WTC11 (cell line): ENCODE data around the gene ZBTB34. TPM values are rescaled to one million over a fixed set of nuclear protein-coding genes. Genes with fewer than 3 reads are reported as not detected.

Source experiments
- ATAC-seq: fragments of 200-7000 bp; cut with Tn5 transposase; 2 replicates; pipeline ENCODE4 v1.10.0; 2021; ENCODE audit warnings: mild to moderate bottlenecking, moderate library complexity
- CTCF ChIA-PET: fragments of 300-600 bp; sonication (Branson Sonifier 250); formaldehyde crosslinking; loops from one replicate; lab custom pipeline; 2021; ENCODE audit warnings: antibody characterized with exemption; lab: Charles Lee
- POLR2A ChIA-PET: fragments of 350-600 bp; sonication (Branson Sonifier 250); formaldehyde crosslinking; loops from one replicate; lab custom pipeline; 2021; ENCODE audit warnings: antibody characterized with exemption; lab: Charles Lee
- DNase-seq: peaks from one replicate; pipeline ENCODE4 v3.0.0; 2021; ENCODE audit warnings: low spot score
- H3K27ac Mint-ChIP-seq: 2 replicates; pipeline ENCODE4 v1.8.0; 2021; ENCODE audit warnings: mixed read lengths
- H3K27me3 Mint-ChIP-seq: 2 replicates; pipeline ENCODE4 v1.8.0; 2021; ENCODE audit warnings: low read depth, mild to moderate bottlenecking, moderate library complexity, mixed read lengths
- H3K36me3 Mint-ChIP-seq: 2 replicates; pipeline ENCODE4 v1.8.0; 2021; ENCODE audit warnings: mixed read lengths
- H3K4me1 Mint-ChIP-seq: 2 replicates; pipeline ENCODE4 v1.8.0; 2022; ENCODE audit warnings: mixed read lengths
- H3K4me3 Mint-ChIP-seq: 2 replicates; pipeline ENCODE4 v1.8.0; 2021; ENCODE audit warnings: mild to moderate bottlenecking, moderate library complexity, mixed read lengths
- H3K9me3 Mint-ChIP-seq: 2 replicates; pipeline ENCODE4 v1.8.0; 2021; ENCODE audit warnings: mixed read lengths
- IRF2 ChIP-seq: sonication (generic); formaldehyde crosslinking; IDR thresholded peaks from 2 replicates; pipeline ENCODE4 v1.8.0; 2022; ENCODE audit warnings: low read depth, missing genetic modification reagents, borderline replicate concordance
- MYBL2 ChIP-seq: sonication (generic); formaldehyde crosslinking; IDR thresholded peaks from 2 replicates; pipeline ENCODE4 v1.8.1; 2023; ENCODE audit warnings: mild to moderate bottlenecking, moderate library complexity, missing genetic modification reagents
- NR1H2 ChIP-seq: sonication (generic); formaldehyde crosslinking; IDR thresholded peaks from 2 replicates; pipeline ENCODE4 v1.9.0; 2021; ENCODE audit warnings: mild to moderate bottlenecking, moderate library complexity, missing genetic modification reagents
- SP1 ChIP-seq: sonication (generic); formaldehyde crosslinking; conservative IDR thresholded peaks from 2 replicates; pipeline ENCODE4 v1.8.1; 2022; ENCODE audit warnings: missing genetic modification reagents
- ZNF416 ChIP-seq: fragments of 250-450 bp; sonication (Bioruptor Pico); IDR thresholded peaks from 2 replicates; pipeline ENCODE4 v1.9.0; 2021; ENCODE audit warnings: mild to moderate bottlenecking, inconsistent platforms
- ZNF423 ChIP-seq: fragments of 250-450 bp; sonication (Bioruptor Pico); IDR thresholded peaks from 2 replicates; pipeline ENCODE4 v2.1.2; 2022; ENCODE audit warnings: mild to moderate bottlenecking, moderate library complexity
- total RNA-seq: library from RNA; stranded (reverse); gene quantifications from 3 replicates; pipeline ENCODE4 v1.2.3, GENCODE V29; 2021
- TF ChIP-seq, protein P1 (sequence below): sonication (generic); formaldehyde crosslinking; IDR thresholded peaks from 2 replicates; pipeline ENCODE4 v1.8.0; 2023; ENCODE audit warnings: missing genetic modification reagents, mild to moderate bottlenecking, borderline replicate concordance
- TF ChIP-seq, protein P2 (sequence below): sonication (generic); formaldehyde crosslinking; IDR thresholded peaks from 2 replicates; pipeline ENCODE4 v1.8.1; 2023; ENCODE audit warnings: mild to moderate bottlenecking, missing genetic modification reagents
- TF ChIP-seq, protein P3 (sequence below): sonication (generic); formaldehyde crosslinking; IDR thresholded peaks from 2 replicates; pipeline ENCODE4 v1.8.0; 2023; ENCODE audit warnings: mild to moderate bottlenecking, missing genetic modification reagents
- TF ChIP-seq, protein P4 (sequence below): fragments of 250-450 bp; sonication (Bioruptor Pico); IDR thresholded peaks from 2 replicates; pipeline ENCODE4 v1.9.0; 2021; ENCODE audit warnings: mild to moderate bottlenecking

The ZBTB34 gene
- total RNA-seq, 1 experiment from 2014 or later = 18.4 TPM

DNA sequence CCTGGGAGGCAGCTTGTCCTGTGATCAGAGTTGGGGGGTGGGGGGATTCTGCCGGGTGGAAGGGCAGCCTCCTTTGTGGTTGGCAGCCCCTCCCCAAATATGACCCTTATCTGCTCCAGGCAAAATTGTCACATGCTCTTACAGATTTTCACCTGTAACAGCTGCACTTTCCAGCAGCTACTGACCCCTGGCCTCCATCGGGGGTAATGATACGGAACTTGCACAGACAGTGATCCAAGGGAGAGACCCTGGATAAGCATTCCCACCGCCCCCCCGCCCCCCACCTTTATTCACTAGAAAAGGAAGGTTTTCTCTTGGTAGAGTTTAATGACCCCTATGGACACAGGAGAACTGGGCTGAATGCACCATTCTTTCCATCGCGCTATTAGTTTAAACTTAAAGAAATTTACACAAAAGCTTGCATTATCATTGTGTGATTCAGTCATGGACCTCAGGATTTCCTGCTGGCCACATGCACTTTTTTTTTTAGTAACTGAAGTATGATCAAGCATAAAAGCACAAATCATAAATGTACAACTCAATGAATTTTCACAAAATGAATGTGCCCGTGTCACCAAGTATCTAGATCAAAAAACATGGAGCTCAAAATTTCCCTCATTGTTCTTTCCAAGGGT, 10.7 kb upstream of the ZBTB34 start (continued):
- TF ChIP-seq, protein P1, sequence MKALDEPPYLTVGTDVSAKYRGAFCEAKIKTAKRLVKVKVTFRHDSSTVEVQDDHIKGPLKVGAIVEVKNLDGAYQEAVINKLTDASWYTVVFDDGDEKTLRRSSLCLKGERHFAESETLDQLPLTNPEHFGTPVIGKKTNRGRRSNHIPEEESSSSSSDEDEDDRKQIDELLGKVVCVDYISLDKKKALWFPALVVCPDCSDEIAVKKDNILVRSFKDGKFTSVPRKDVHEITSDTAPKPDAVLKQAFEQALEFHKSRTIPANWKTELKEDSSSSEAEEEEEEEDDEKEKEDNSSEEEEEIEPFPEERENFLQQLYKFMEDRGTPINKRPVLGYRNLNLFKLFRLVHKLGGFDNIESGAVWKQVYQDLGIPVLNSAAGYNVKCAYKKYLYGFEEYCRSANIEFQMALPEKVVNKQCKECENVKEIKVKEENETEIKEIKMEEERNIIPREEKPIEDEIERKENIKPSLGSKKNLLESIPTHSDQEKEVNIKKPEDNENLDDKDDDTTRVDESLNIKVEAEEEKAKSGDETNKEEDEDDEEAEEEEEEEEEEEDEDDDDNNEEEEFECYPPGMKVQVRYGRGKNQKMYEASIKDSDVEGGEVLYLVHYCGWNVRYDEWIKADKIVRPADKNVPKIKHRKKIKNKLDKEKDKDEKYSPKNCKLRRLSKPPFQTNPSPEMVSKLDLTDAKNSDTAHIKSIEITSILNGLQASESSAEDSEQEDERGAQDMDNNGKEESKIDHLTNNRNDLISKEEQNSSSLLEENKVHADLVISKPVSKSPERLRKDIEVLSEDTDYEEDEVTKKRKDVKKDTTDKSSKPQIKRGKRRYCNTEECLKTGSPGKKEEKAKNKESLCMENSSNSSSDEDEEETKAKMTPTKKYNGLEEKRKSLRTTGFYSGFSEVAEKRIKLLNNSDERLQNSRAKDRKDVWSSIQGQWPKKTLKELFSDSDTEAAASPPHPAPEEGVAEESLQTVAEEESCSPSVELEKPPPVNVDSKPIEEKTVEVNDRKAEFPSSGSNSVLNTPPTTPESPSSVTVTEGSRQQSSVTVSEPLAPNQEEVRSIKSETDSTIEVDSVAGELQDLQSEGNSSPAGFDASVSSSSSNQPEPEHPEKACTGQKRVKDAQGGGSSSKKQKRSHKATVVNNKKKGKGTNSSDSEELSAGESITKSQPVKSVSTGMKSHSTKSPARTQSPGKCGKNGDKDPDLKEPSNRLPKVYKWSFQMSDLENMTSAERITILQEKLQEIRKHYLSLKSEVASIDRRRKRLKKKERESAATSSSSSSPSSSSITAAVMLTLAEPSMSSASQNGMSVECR = no peak
- TF ChIP-seq, protein P2, sequence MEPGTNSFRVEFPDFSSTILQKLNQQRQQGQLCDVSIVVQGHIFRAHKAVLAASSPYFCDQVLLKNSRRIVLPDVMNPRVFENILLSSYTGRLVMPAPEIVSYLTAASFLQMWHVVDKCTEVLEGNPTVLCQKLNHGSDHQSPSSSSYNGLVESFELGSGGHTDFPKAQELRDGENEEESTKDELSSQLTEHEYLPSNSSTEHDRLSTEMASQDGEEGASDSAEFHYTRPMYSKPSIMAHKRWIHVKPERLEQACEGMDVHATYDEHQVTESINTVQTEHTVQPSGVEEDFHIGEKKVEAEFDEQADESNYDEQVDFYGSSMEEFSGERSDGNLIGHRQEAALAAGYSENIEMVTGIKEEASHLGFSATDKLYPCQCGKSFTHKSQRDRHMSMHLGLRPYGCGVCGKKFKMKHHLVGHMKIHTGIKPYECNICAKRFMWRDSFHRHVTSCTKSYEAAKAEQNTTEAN (CRISPR knock-in tag) = no peak
- TF ChIP-seq, protein P3, sequence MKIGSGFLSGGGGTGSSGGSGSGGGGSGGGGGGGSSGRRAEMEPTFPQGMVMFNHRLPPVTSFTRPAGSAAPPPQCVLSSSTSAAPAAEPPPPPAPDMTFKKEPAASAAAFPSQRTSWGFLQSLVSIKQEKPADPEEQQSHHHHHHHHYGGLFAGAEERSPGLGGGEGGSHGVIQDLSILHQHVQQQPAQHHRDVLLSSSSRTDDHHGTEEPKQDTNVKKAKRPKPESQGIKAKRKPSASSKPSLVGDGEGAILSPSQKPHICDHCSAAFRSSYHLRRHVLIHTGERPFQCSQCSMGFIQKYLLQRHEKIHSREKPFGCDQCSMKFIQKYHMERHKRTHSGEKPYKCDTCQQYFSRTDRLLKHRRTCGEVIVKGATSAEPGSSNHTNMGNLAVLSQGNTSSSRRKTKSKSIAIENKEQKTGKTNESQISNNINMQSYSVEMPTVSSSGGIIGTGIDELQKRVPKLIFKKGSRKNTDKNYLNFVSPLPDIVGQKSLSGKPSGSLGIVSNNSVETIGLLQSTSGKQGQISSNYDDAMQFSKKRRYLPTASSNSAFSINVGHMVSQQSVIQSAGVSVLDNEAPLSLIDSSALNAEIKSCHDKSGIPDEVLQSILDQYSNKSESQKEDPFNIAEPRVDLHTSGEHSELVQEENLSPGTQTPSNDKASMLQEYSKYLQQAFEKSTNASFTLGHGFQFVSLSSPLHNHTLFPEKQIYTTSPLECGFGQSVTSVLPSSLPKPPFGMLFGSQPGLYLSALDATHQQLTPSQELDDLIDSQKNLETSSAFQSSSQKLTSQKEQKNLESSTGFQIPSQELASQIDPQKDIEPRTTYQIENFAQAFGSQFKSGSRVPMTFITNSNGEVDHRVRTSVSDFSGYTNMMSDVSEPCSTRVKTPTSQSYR = no peak
- TF ChIP-seq ZNF416 (CRISPR knock-in tag) = no peak
- TF ChIP-seq, all 79 proteins: peak for 0

DNA sequence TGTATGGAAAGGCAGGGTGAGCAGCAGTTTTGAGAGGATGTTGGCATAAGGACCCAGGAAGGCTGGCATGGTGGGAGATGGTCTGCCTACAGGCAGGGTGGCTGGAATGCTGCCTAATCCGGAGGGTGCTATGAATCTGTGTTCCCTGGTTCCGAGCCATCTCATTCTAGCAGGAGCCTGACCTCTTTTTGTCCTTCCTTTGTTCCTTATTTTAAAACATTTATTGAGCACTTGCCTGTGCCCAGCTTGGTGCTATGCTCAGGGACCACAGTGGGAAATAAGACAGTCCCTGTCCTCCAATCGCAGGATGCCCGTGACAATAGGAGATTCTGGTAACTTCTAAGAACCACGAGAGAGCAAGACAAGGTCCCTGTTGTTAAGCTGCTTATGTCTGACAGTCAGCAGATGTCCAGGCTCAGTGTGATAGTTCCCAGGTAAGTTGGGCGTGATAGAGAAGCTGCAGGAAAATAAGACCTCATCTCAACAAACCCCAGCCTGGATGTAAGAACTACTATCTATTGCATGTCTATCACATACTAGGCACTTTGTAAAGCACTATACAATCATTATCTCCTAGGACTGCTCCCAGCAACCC, 9.1 kb upstream of the ZBTB34 start:
- Mint-ChIP-seq H3K27ac (no peak overlapping the region), H3K4me3 (no peak overlapping the region), H3K9me3 (no peaks in the 10 kb centered on the region), H3K36me3 (no peaks in the 10 kb centered on the region), H3K27me3 (peaks cover 13% of the 10 kb centered on the region), H3K4me1 (peaks cover 8% of the 10 kb centered on the region)
- TF ChIP-seq IRF2 (CRISPR knock-in tag) = no peak
- no peak for TF ChIP-seq SP1 (CRISPR knock-in tag)
- TF ChIP-seq MYBL2 (CRISPR knock-in tag) = no peak
- TF ChIP-seq ZNF423 (CRISPR knock-in tag) = no peak
- TF ChIP-seq, protein P4, sequence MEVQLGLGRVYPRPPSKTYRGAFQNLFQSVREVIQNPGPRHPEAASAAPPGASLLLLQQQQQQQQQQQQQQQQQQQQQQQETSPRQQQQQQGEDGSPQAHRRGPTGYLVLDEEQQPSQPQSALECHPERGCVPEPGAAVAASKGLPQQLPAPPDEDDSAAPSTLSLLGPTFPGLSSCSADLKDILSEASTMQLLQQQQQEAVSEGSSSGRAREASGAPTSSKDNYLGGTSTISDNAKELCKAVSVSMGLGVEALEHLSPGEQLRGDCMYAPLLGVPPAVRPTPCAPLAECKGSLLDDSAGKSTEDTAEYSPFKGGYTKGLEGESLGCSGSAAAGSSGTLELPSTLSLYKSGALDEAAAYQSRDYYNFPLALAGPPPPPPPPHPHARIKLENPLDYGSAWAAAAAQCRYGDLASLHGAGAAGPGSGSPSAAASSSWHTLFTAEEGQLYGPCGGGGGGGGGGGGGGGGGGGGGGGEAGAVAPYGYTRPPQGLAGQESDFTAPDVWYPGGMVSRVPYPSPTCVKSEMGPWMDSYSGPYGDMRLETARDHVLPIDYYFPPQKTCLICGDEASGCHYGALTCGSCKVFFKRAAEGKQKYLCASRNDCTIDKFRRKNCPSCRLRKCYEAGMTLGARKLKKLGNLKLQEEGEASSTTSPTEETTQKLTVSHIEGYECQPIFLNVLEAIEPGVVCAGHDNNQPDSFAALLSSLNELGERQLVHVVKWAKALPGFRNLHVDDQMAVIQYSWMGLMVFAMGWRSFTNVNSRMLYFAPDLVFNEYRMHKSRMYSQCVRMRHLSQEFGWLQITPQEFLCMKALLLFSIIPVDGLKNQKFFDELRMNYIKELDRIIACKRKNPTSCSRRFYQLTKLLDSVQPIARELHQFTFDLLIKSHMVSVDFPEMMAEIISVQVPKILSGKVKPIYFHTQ (CRISPR knock-in tag) = no peak
- TF ChIP-seq NR1H2 (CRISPR knock-in tag) = no peak
- ATAC-seq (no peak), DNase-seq (no peak)
- ChIA-PET POLR2A (no interaction called here), CTCF (interaction anchor here (0.8 to 1.6 kb wide), 4 partner anchors 89 to 372 kb away, joined by 3 to 4 read pairs (median 4); no protein-coding TSS in a partner anchor)
